SK-N-SH (cell line): ENCODE results near the gene RAI14. TPM values are rescaled to one million over a fixed set of nuclear protein-coding genes. Genes with fewer than 3 reads are reported as not detected.

Source experiments
- CTCF ChIA-PET: fragments of 300-600, 350-600 bp; formaldehyde crosslinking; extraction: SDS; loops from one replicate; lab custom pipeline; 2021; lab: Yijun Ruan, JAX
- POLR2A ChIA-PET: fragments of 350-600 bp; sonication (Branson Sonifier 250); formaldehyde crosslinking; extraction: SDS; loops from one replicate; lab custom pipeline; 2020; ENCODE audit warnings: antibody characterized with exemption, inconsistent platforms; lab: Yijun Ruan, JAX
- DNase-seq: peaks from one replicate; pipeline ENCODE4 v3.0.0; 2012
- H2AFZ ChIP-seq: fragments of 200-600 bp; sonication (generic); 2 replicates; pipeline ENCODE4 v1.8.1; 2016; ENCODE audit warnings: antibody characterized with exemption, mild to moderate bottlenecking, low read depth
- H3F3A ChIP-seq: fragments of 200-600 bp; sonication (generic); replicated peaks from 2 replicates; pipeline ENCODE3; 2016; ENCODE audit warnings: antibody characterized with exemption, mild to moderate bottlenecking; ENCODE audit not compliant: insufficient read depth
- H3K27ac ChIP-seq, 2 experiments: fragments of 200-500 bp in 1 of 2; fragments of 200-600 bp in 1 of 2; sonication (Bioruptor generic) in 1 of 2; sonication (generic), shearing (Covaris generic) in 1 of 2; 2 replicates each; pipeline versions ENCODE4 v1.5.1 to v1.6.1; 2014 to 2016; ENCODE audit warnings: low read depth in 2 of 2, inconsistent platforms in 1 of 2, low read length in 1 of 2, mild to moderate bottlenecking in 1 of 2, mixed read lengths in 1 of 2
- H3K27me3 ChIP-seq: fragments of 200-600 bp; sonication (generic), shearing (Covaris generic); 2 replicates; pipeline ENCODE4 v1.6.1; 2016; ENCODE audit warnings: mixed run types; ENCODE audit not compliant: insufficient read depth
- H3K36me3 ChIP-seq, 2 experiments: fragments of 200-500 bp in 1 of 2; fragments of 200-600 bp in 1 of 2; sonication (Bioruptor generic) in 1 of 2; sonication (generic) in 1 of 2; replicated peaks in 1 of 2; 2 replicates each; pipeline versions ENCODE3 to v1.5.1; 2014 to 2016; ENCODE audit warnings: low read length in 1 of 2, mild to moderate bottlenecking in 1 of 2; ENCODE audit not compliant: insufficient read depth in 2 of 2, control insufficient read depth in 1 of 2
- H3K4me1 ChIP-seq, 2 experiments: fragments of 200-500 bp in 1 of 2; fragments of 200-600 bp in 1 of 2; sonication (Bioruptor generic) in 1 of 2; sonication (generic), shearing (Covaris generic) in 1 of 2; 2 replicates each; pipeline versions ENCODE4 v1.5.1 to v1.6.1; 2014 to 2016; ENCODE audit warnings: low read depth in 1 of 2, low read length in 1 of 2, mixed run types in 1 of 2; ENCODE audit not compliant: insufficient read depth in 2 of 2, control insufficient read depth in 1 of 2
- H3K4me2 ChIP-seq: fragments of 200-600 bp; sonication (generic), shearing (Covaris generic); 2 replicates; pipeline ENCODE4 v1.6.1; 2017; ENCODE audit warnings: mixed run types
- H3K4me3 ChIP-seq, 2 experiments: fragments of 200-500 bp in 1 of 2; fragments of 200-600 bp in 1 of 2; sonication (Bioruptor generic) in 1 of 2; sonication (generic), shearing (Covaris generic) in 1 of 2; 2 replicates each; pipeline versions ENCODE4 v1.5.1 to v1.8.1; 2014 to 2016; ENCODE audit warnings: low read depth in 2 of 2, inconsistent platforms in 1 of 2, low read length in 1 of 2, mild to moderate bottlenecking in 1 of 2, mixed read lengths in 1 of 2, moderate library complexity in 1 of 2
- H3K79me2 ChIP-seq: fragments of 200-600 bp; sonication (generic); 2 replicates; pipeline ENCODE4 v1.8.1; 2017; ENCODE audit warnings: mild to moderate bottlenecking; ENCODE audit not compliant: insufficient read depth
- H3K9ac ChIP-seq: fragments of 200-600 bp; sonication (generic); 2 replicates; pipeline ENCODE4 v1.6.1; 2017; ENCODE audit warnings: mixed run types
- H3K9me2 ChIP-seq: fragments of 200-600 bp; sonication (generic); 2 replicates; pipeline ENCODE4 v1.6.1; 2017; ENCODE audit warnings: mixed run types
- H3K9me3 ChIP-seq: fragments of 200-600 bp; sonication (generic); 2 replicates; pipeline ENCODE4 v1.6.1; 2017; ENCODE audit warnings: mixed run types, mild to moderate bottlenecking, moderate library complexity
- H4K20me1 ChIP-seq: fragments of 200-600 bp; sonication (generic); 2 replicates; pipeline ENCODE4 v1.6.1; 2017; ENCODE audit warnings: mild to moderate bottlenecking, mixed run types; ENCODE audit not compliant: insufficient read depth
- CHD2 ChIP-seq: fragments of 150-350 bp; IDR thresholded peaks from 2 replicates; pipeline ENCODE4 v1.6.1; 2018; ENCODE audit warnings: low read length; ENCODE audit not compliant: partially characterized antibody
- EP300 ChIP-seq, 2 experiments: IDR thresholded peaks; 2 replicates each; pipeline versions ENCODE4 v1.4.0 to v1.6.1; 2012; ENCODE audit warnings: borderline replicate concordance in 1 of 2, low read depth in 1 of 2, low read length in 1 of 2
- EZH2phosphoT487 ChIP-seq: fragments of 200-600 bp; sonication (generic); IDR thresholded peaks from 2 replicates; pipeline ENCODE4 v1.6.1; 2017; ENCODE audit warnings: low read depth, mixed run types, mild to moderate bottlenecking, antibody characterized with exemption, moderate library complexity, borderline replicate concordance
- FOSL2 ChIP-seq: IDR thresholded peaks from 2 replicates; pipeline ENCODE4 v1.4.0; 2012; ENCODE audit warnings: low read depth, mild to moderate bottlenecking, moderate library complexity, borderline replicate concordance
- FOXJ3 ChIP-seq: sonication (generic); formaldehyde crosslinking; IDR thresholded peaks from 2 replicates; pipeline ENCODE4 v1.5.1; 2020; ENCODE audit warnings: mild to moderate bottlenecking, missing genetic modification reagents
- FOXM1 ChIP-seq: IDR thresholded peaks from 2 replicates; pipeline ENCODE4 v1.4.0; 2012; ENCODE audit warnings: low read depth, mild to moderate bottlenecking
- GABPA ChIP-seq: IDR thresholded peaks from 2 replicates; pipeline ENCODE4 v1.4.0; 2012; ENCODE audit warnings: low read depth, mild to moderate bottlenecking
- NRF1 ChIP-seq: IDR thresholded peaks from 2 replicates; pipeline ENCODE4 v1.6.1; 2012; ENCODE audit warnings: low read depth, mild to moderate bottlenecking, low read length
- POLR2AphosphoS5 ChIP-seq: IDR thresholded peaks from 2 replicates; pipeline ENCODE4 v1.6.1; 2012; ENCODE audit warnings: low read depth, low read length
- RAD21 ChIP-seq: IDR thresholded peaks from 2 replicates; pipeline ENCODE4 v1.6.1; 2012; ENCODE audit warnings: mild to moderate bottlenecking, low read length
- RFX5 ChIP-seq: IDR thresholded peaks from 2 replicates; pipeline ENCODE4 v1.6.1; 2012; ENCODE audit warnings: mild to moderate bottlenecking, improper control_type of control experiment, low read length
- RXRA ChIP-seq: IDR thresholded peaks from 2 replicates; pipeline ENCODE4 v1.4.0; 2012; ENCODE audit warnings: low read depth, mild to moderate bottlenecking, borderline replicate concordance
- SIN3A ChIP-seq: IDR thresholded peaks from 2 replicates; pipeline ENCODE4 v1.6.1; 2012; ENCODE audit warnings: low read depth, mild to moderate bottlenecking, low read length, moderate library complexity, borderline replicate concordance
- SMC3 ChIP-seq: IDR thresholded peaks from 2 replicates; pipeline ENCODE4 v1.6.1; 2012; ENCODE audit warnings: low read depth, low read length, improper control_type of control experiment
- TAF1 ChIP-seq: IDR thresholded peaks from 2 replicates; pipeline ENCODE4 v1.6.1; 2012; ENCODE audit warnings: low read depth, mild to moderate bottlenecking, low read length, moderate library complexity, borderline replicate concordance
- TEAD4 ChIP-seq: IDR thresholded peaks from 2 replicates; pipeline ENCODE4 v1.4.0; 2012; ENCODE audit warnings: mild to moderate bottlenecking, borderline replicate concordance; ENCODE audit not compliant: insufficient read depth
- YY1 ChIP-seq: IDR thresholded peaks from 2 replicates; pipeline ENCODE4 v1.4.0; 2012; ENCODE audit warnings: low read depth, mild to moderate bottlenecking
- WGBS: methylation state at CpG from one replicate; pipeline ENCODE4 v1.1.6; 2017; ENCODE audit warnings: low lambda C conversion rate; 5-methylcytosine and 5-hydroxymethylcytosine counted together
- polyA plus RNA-seq, 3 experiments: library from polyadenylated mRNA; depleted of rRNA; stranded (reverse); fragments of >200 nt; gene quantifications; 2 replicates each; pipeline ENCODE4 v1.2.3, GENCODE V29; 2012
- TF ChIP-seq, protein P1 (sequence below): fragments of 200-600 bp; sonication (generic); IDR thresholded peaks from 2 replicates; pipeline ENCODE4 v1.6.1; 2017; ENCODE audit warnings: antibody characterized with exemption, mild to moderate bottlenecking, moderate library complexity
- TF ChIP-seq, protein P2 (sequence below): fragments of 150-350 bp; IDR thresholded peaks from 2 replicates; pipeline ENCODE4 v1.6.1; 2017; ENCODE audit warnings: antibody characterized with exemption, low read length, low read depth, borderline replicate concordance
- TF ChIP-seq, protein P3 (sequence below): IDR thresholded peaks from 2 replicates; pipeline ENCODE4 v1.6.1; 2012; ENCODE audit warnings: mild to moderate bottlenecking, low read depth, low read length, moderate library complexity

RAI14 gene
- polyA plus RNA-seq, 1 of the 3 experiments (the other 2 are of a cell fraction) = 53.2 TPM

DNA sequence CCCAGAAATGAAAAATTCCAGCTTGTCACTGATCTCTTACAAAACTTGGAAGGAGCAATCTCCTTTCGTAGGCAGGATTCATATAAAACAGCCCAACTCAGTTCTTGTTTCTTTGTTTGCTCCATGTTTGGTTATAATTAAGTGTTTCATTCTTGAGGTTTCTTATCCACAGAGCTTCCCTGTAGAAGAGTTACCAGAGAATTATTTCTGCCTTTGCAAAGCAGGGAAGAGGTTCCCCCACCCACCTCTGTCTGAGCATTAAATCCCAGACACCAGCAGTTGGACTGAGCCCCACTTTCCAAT, 34.1 kb upstream of the RAI14 start (continued):
- TF ChIP-seq, protein P1, sequence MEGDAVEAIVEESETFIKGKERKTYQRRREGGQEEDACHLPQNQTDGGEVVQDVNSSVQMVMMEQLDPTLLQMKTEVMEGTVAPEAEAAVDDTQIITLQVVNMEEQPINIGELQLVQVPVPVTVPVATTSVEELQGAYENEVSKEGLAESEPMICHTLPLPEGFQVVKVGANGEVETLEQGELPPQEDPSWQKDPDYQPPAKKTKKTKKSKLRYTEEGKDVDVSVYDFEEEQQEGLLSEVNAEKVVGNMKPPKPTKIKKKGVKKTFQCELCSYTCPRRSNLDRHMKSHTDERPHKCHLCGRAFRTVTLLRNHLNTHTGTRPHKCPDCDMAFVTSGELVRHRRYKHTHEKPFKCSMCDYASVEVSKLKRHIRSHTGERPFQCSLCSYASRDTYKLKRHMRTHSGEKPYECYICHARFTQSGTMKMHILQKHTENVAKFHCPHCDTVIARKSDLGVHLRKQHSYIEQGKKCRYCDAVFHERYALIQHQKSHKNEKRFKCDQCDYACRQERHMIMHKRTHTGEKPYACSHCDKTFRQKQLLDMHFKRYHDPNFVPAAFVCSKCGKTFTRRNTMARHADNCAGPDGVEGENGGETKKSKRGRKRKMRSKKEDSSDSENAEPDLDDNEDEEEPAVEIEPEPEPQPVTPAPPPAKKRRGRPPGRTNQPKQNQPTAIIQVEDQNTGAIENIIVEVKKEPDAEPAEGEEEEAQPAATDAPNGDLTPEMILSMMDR = no peak
- TF ChIP-seq FOXM1 = no peak
- no peak for TF ChIP-seq FOXJ3 (CRISPR knock-in tag)
- TF ChIP-seq RXRA = no peak
- TF ChIP-seq SMC3 = no peak
- TF ChIP-seq NRF1 = no peak
- no peak for TF ChIP-seq YY1

DNA sequence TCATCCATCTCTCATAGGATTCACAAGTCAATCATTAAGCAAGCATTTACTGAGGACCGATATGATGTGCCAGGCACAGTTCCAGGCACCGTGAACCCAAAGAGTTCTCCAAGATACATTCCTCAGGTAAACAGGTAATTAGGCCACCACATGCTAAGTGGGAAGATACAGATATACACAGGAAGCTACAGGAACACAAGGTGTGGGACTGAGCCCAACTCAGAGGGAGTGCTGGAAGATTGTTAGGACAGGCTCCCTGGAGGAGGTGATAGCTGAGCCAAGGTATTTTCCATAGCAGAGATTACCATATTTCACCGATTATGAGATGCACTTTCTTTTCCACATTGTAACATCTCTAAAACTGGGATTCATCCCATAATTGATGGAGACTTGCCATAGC, 31.4 kb upstream of the RAI14 start:
- Histone ChIP-seq H3K4me2 (no peak overlapping the region), H3K27me3 (no peaks in the 10 kb centered on the region), H3K4me1 (peaks cover 0 to 31% of the 10 kb centered on the region in 2 experiments; a peak in 2 of 4 replicates), H3K4me3 (no peak overlapping the region), H3K9me2 (no peaks in the 10 kb centered on the region), H3K36me3 (no peaks in the 10 kb centered on the region), H3K79me2 (no peaks in the 10 kb centered on the region), H3F3A (peaks cover 39% of the 10 kb centered on the region), H2AFZ (no peak overlapping the region), H3K27ac (no peak overlapping the region), H4K20me1 (no peaks in the 10 kb centered on the region), H3K9ac (no peak overlapping the region), H3K9me3 (no peaks in the 10 kb centered on the region)
- CTCF ChIA-PET = interaction anchor here (0.6 kb wide), 1 partner anchor 1156 kb away, joined by 3 read pairs; no protein-coding TSS in a partner anchor
- DNase-seq = no peak
- no peak for TF ChIP-seq EZH2phosphoT487
- TF ChIP-seq RXRA = no peak
- TF ChIP-seq SIN3A = no peak
- TF ChIP-seq RFX5 = no peak
- TF ChIP-seq CHD2 = no peak
- TF ChIP-seq YY1 = no peak
- no peak for TF ChIP-seq FOSL2
- TF ChIP-seq TAF1 = no peak
- TF ChIP-seq EP300 (IDR thresholded peaks at IDR 0.05; ENCODE audit: borderline replicate concordance in 1 of 2, low read depth in 1 of 2, low read length in 1 of 2) = no peak
- POLR2A ChIA-PET = no interaction called here
- WGBS = 33% methylated on average over 3 of the region's 3 CpGs

DNA sequence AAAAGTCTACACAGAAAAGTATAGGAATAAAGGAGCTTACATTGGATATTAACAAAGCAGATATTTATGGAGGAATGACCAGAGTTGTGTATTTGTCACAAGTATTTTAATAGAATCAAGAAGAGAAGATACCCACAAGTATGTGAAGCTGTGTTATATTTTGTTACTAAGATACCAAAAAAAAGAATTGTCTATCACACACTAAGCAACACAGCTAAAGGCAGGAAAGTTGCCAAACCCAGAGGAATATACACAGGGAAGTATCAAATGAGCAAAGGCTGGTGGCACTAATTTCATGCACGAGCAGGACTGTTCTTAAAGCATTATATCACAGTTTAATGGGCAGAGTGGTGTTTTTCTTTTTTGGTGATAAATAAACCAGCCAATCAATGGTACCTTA, 30.9 kb upstream of the RAI14 start:
- Histone ChIP-seq H3K9ac (no peak overlapping the region), H3K4me2 (no peak overlapping the region), H3F3A (peaks cover 39% of the 10 kb centered on the region), H3K27me3 (no peaks in the 10 kb centered on the region), H2AFZ (no peak overlapping the region), H3K79me2 (no peaks in the 10 kb centered on the region), H3K36me3 (no peaks in the 10 kb centered on the region), H3K27ac (peak overlapping the region in 1 of 2 experiments; percentile 27; a peak in 1 of 4 replicates), H3K4me1 (peaks cover 0 to 31% of the 10 kb centered on the region in 2 experiments; a peak in 2 of 4 replicates), H4K20me1 (no peaks in the 10 kb centered on the region), H3K4me3 (no peak overlapping the region), H3K9me3 (no peaks in the 10 kb centered on the region), H3K9me2 (no peaks in the 10 kb centered on the region)
- WGBS = 85% methylated on average over 1 of the region's 1 CpG
- no peak for DNase-seq
- POLR2A ChIA-PET = no interaction called here
- CTCF ChIA-PET = interaction anchor here (0.6 kb wide), 2 partner anchors 15 to 1156 kb away, joined by 3 read pairs; no protein-coding TSS in a partner anchor
- TF ChIP-seq EP300 (IDR thresholded peaks at IDR 0.05; ENCODE audit: borderline replicate concordance in 1 of 2, low read depth in 1 of 2, low read length in 1 of 2) = no peak
- no peak for TF ChIP-seq CHD2
- TF ChIP-seq RXRA = no peak
- TF ChIP-seq, protein P2, sequence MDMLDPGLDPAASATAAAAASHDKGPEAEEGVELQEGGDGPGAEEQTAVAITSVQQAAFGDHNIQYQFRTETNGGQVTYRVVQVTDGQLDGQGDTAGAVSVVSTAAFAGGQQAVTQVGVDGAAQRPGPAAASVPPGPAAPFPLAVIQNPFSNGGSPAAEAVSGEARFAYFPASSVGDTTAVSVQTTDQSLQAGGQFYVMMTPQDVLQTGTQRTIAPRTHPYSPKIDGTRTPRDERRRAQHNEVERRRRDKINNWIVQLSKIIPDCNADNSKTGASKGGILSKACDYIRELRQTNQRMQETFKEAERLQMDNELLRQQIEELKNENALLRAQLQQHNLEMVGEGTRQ = no peak
- TF ChIP-seq, protein P3, sequence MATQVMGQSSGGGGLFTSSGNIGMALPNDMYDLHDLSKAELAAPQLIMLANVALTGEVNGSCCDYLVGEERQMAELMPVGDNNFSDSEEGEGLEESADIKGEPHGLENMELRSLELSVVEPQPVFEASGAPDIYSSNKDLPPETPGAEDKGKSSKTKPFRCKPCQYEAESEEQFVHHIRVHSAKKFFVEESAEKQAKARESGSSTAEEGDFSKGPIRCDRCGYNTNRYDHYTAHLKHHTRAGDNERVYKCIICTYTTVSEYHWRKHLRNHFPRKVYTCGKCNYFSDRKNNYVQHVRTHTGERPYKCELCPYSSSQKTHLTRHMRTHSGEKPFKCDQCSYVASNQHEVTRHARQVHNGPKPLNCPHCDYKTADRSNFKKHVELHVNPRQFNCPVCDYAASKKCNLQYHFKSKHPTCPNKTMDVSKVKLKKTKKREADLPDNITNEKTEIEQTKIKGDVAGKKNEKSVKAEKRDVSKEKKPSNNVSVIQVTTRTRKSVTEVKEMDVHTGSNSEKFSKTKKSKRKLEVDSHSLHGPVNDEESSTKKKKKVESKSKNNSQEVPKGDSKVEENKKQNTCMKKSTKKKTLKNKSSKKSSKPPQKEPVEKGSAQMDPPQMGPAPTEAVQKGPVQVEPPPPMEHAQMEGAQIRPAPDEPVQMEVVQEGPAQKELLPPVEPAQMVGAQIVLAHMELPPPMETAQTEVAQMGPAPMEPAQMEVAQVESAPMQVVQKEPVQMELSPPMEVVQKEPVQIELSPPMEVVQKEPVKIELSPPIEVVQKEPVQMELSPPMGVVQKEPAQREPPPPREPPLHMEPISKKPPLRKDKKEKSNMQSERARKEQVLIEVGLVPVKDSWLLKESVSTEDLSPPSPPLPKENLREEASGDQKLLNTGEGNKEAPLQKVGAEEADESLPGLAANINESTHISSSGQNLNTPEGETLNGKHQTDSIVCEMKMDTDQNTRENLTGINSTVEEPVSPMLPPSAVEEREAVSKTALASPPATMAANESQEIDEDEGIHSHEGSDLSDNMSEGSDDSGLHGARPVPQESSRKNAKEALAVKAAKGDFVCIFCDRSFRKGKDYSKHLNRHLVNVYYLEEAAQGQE = no peak
- TF ChIP-seq GABPA = no peak
- TF ChIP-seq FOXM1 = no peak
- TF ChIP-seq RAD21 = no peak
- no peak for TF ChIP-seq NRF1
- TF ChIP-seq YY1 = no peak
- TF ChIP-seq TEAD4 = no peak
- no peak for TF ChIP-seq POLR2AphosphoS5
